ENCODE results near the gene TFAP2A.

Gene TFAP2A

GRCh38 chr6:10412461-10413261 lies 2.2 kb downstream of the TFAP2A start:
- DNase-seq (ENCODE audit: low read depth in 2 of 2): no peak

- peak in 1 of 2 donors; percentile 32 for DNase-seq (ENCODE audit: low read depth in 2 of 2)
Measured at GRCh38 chr6:10411971-10412460, 2.9 kb downstream of the TFAP2A start.

GRCh38 chr6:10411131-10411970 lies 3.5 kb downstream of the TFAP2A start:
- DNase-seq (ENCODE audit: low read depth in 2 of 2): no peak

GRCh38 chr6:10410207-10411050 lies 4.4 kb downstream of the TFAP2A start:
- no peak for DNase-seq (ENCODE audit: low read depth in 2 of 2)

GRCh38 chr6:10409731-10410206 lies 5.1 kb downstream of the TFAP2A start:
- no peak for DNase-seq (ENCODE audit: low read depth in 2 of 2)

GRCh38 chr6:10409233-10409721 lies 5.6 kb downstream of the TFAP2A start:
- no peak for DNase-seq (ENCODE audit: low read depth in 2 of 2)

- DNase-seq (ENCODE audit: low read depth in 2 of 2): no peak
Measured at GRCh38 chr6:10408457-10408856, 6.4 kb downstream of the TFAP2A start.

- no peak for DNase-seq (ENCODE audit: low read depth in 2 of 2)
Measured at GRCh38 chr6:10407674-10408054, 7.2 kb downstream of the TFAP2A start.

GRCh38 chr6:10407018-10407673 lies 7.7 kb downstream of the TFAP2A start:
- no peak for DNase-seq (ENCODE audit: low read depth in 2 of 2)

- no peak for DNase-seq (ENCODE audit: low read depth in 2 of 2)
Measured at GRCh38 chr6:10406556-10406955, 8.3 kb downstream of the TFAP2A start.

GRCh38 chr6:10405513-10405900 lies 9.4 kb downstream of the TFAP2A start:
- DNase-seq (ENCODE audit: low read depth in 2 of 2): no peak

GRCh38 chr6:10404799-10405512 lies 9.9 kb downstream of the TFAP2A start:
- DNase-seq (ENCODE audit: low read depth in 2 of 2): no peak

- peak; percentile 70 to 79 for DNase-seq (ENCODE audit: low read depth in 2 of 2)
Measured at GRCh38 chr6:10404107-10404798, 10.6 kb downstream of the TFAP2A start.

- no peak for DNase-seq (ENCODE audit: low read depth in 2 of 2)
Measured at GRCh38 chr6:10403385-10404106, 11.3 kb downstream of the TFAP2A start.

- no peak for DNase-seq (ENCODE audit: low read depth in 2 of 2)
Measured at GRCh38 chr6:10402648-10403311, 12.1 kb downstream of the TFAP2A start.

GRCh38 chr6:10401632-10402223 lies 13.1 kb downstream of the TFAP2A start:
- no peak for DNase-seq (ENCODE audit: low read depth in 2 of 2)

GRCh38 chr6:10401004-10401536 lies 13.8 kb downstream of the TFAP2A start:
- no peak for DNase-seq (ENCODE audit: low read depth in 2 of 2)

GRCh38 chr6:10400330-10400729 lies 14.5 kb downstream of the TFAP2A start:
- no peak for DNase-seq (ENCODE audit: low read depth in 2 of 2)

All from stimulated activated CD4-positive, alpha-beta T cell treated with anti-CD3 and anti-CD28 coated beads, Interleukin-1b, Interleukin-23, amount 100 ng/mL, for 4 hours (primary cell).